Heart left ventricle (tissue), 16 donors: ENCODE results near the gene ZNF217. TPM values are rescaled to one million over a fixed set of nuclear protein-coding genes. Genes with fewer than 3 reads are reported as not detected.
"Not testable (repeated sequence)": the region's sequence is repeated elsewhere in the genome, so short reads cannot be mapped to it uniquely, and the experiment has no call there.

Source experiments
- ATAC-seq, 4 donors: fragments of 200-7000 bp; cut with Tn5 transposase; one replicate each; pipeline ENCODE4 v1.9.1; 2020 to 2022; ENCODE audit warnings: moderate library complexity in 4 of 4, mild to moderate bottlenecking in 3 of 4, moderate number of reproducible peaks in 1 of 4
- DNase-seq, 5 donors: peaks; one replicate each; pipeline ENCODE4 v3.0.0-alpha.2; 2020
- H3K27ac ChIP-seq, 12 donors: fragments of 200-600 bp; sonication (generic) in 4 of 12; one replicate each; pipeline versions ENCODE4 v1.5.0 to v1.8.0; 2016 to 2022; ENCODE audit warnings: mild to moderate bottlenecking in 2 of 12
- H3K27me3 ChIP-seq, 9 donors: fragments of 200-600 bp; sonication (generic) in 2 of 9; one replicate each; pipeline versions ENCODE4 v1.5.1 to v1.8.0; 2016 to 2022; ENCODE audit warnings: mild to moderate bottlenecking in 3 of 9
- H3K36me3 ChIP-seq, 9 donors: fragments of 200-600 bp; sonication (generic) in 2 of 9; one replicate each; pipeline versions ENCODE4 v1.5.0 to v1.8.0; 2018 to 2022; ENCODE audit warnings: mild to moderate bottlenecking in 2 of 9
- H3K4me1 ChIP-seq, 12 donors: fragments of 200-600 bp; sonication (generic) in 4 of 12; one replicate each; pipeline versions ENCODE4 v1.5.0 to v1.8.0; 2016 to 2022; ENCODE audit warnings: mild to moderate bottlenecking in 3 of 12
- H3K4me3 ChIP-seq, 12 donors: fragments of 200-600 bp; sonication (generic) in 4 of 12; one replicate each; pipeline versions ENCODE4 v1.5.0 to v1.8.0; 2017 to 2022; ENCODE audit warnings: mild to moderate bottlenecking in 9 of 12, moderate library complexity in 4 of 12
- H3K9me3 ChIP-seq, 12 donors: fragments of 200-600 bp; sonication (generic) in 4 of 12; one replicate each; pipeline versions ENCODE4 v1.5.0 to v1.8.0; 2016 to 2022; ENCODE audit warnings: mild to moderate bottlenecking in 1 of 12
- CTCF ChIP-seq, 12 donors: fragments of 200-600 bp; sonication (generic) in 4 of 12; IDR thresholded peaks; one replicate each; pipeline versions ENCODE4 v1.5.0 to v1.8.0; 2018 to 2022; ENCODE audit warnings: antibody characterized with exemption in 12 of 12, mild to moderate bottlenecking in 5 of 12
- POLR2A ChIP-seq, 2 donors: fragments of 450-650 bp; IDR thresholded peaks; one replicate each; pipeline ENCODE4 v1.6.1; 2017; ENCODE audit warnings: antibody characterized with exemption in 2 of 2, mild to moderate bottlenecking in 2 of 2, moderate library complexity in 2 of 2
- WGBS, 4 donors: extraction: QIAGEN DNeasy Blood & Tissue Kit in 2 of 4; methylation state at CpG; one replicate each; pipeline versions ENCODE4 v1.1.5 to v1.1.7; 2013 to 2018; 5-methylcytosine and 5-hydroxymethylcytosine counted together
- intact Hi-C, 10 donors: fragments of 100-400 bp; cut with DNase I; formaldehyde crosslinking; loops; one replicate each; pipeline versions ENCODE4 v1.11.1 to v1.14.2; 2022
- polyA plus RNA-seq, 2 donors: library from polyadenylated mRNA; stranded (reverse); fragments of 200-250 nt; gene quantifications; one replicate each; pipeline ENCODE4 v1.2.3, GENCODE V29; 2013
- total RNA-seq, 9 donors: library from RNA; depleted of rRNA in 2 of 9; stranded (reverse); fragments of >200 nt in 2 of 9; fragmentation: NEBNext Ultra II Directional in 3 of 9; extraction: Animal tissue kit (Norgen Biotek cat#: 25700) in 3 of 9; gene quantifications; one replicate each; pipeline versions ENCODE4 v1.1.0 to v1.2.4, GENCODE V29; 2016 to 2023
- donor health status: ischemic (EF 13 %, LVEDD 7.1; RV severe dilation, severe dysfunction).
- donor health status: healthy with polysubstance abuse.
- donor health status: DM: no; HTN: yes; CAD: no.
- donor health status: DM: no; HTN: no; CAD: no.
- donor health status: ischemic (EF 25% LVEDD 6.9; RV normal size, moderate dysfunction).
- donor health status: ischemic (EF 25% LVEDD 5.7; RV mildly dilated, moderate dysfunction).
- donor health status: healthy.
- donor health status: DM: yes; HTN: yes; CAD: no.
- donor health status: ischemic (EF 35%, LVEDD 5.7; RV mildly dilated, moderate dysfunction).
- donor health status: nonischemic (EF 11% LVEDD 7.7; RV severe dilation, severe dysfunction).
- donor health status: DM: yes; HTN: yes; CAD: no.
- donor health status: PGD.
- donor health status: ischemic (EF 29% LVEDD 5.4; RV normal size, mild dysfunction).
- donor health status: nonischemic (EF 23%, LVEDD 6.1; RV moderate dilation, normal function).

ZNF217 gene
- total and polyA plus RNA-seq, 11 donors: 3.7 to 24.1 (median 8.0) TPM

GRCh38 chr20:53555081-53555480 lies 38.6 kb downstream of the ZNF217 start:
- intact Hi-C loops: no loop called here
- Histone ChIP-seq H3K27me3 (no peaks in the 10 kb centered on the region), H3K9me3 (no peaks in the 10 kb centered on the region), H3K4me1 (no peaks in the 10 kb centered on the region), H3K4me3 (no peak overlapping the region), H3K36me3 (peaks cover 0 to 4% (median 0%) of the 10 kb centered on the region in 9 donors), H3K27ac (no peak overlapping the region)
- 82 to 91% (median 89%) methylated on average over 4 of the region's 4 CpGs for WGBS, 4 donors
- TF ChIP-seq CTCF (IDR thresholded peaks at IDR 0.05): no peak
- TF ChIP-seq POLR2A (IDR thresholded peaks at IDR 0.05): no peak
- DNase-seq (no peak), ATAC-seq (no peak)

GRCh38 chr20:53552572-53552893 lies 41.1 kb downstream of the ZNF217 start:
- H3K9me3 ChIP-seq, H3K4me1 ChIP-seq, H3K36me3 ChIP-seq, H3K27ac ChIP-seq, H3K4me3 ChIP-seq, ATAC-seq, H3K27me3 ChIP-seq, DNase-seq: not testable (repeated sequence)
- WGBS, 4 donors: 94 to 99% (median 96%) methylated on average over 6 of the region's 6 CpGs
- intact Hi-C loops: loop anchor here in 1 of 10 donors (5.0 kb wide), 1 partner anchor 1240 kb away; no protein-coding TSS in a partner anchor

GRCh38 chr20:53551719-53552571 lies 41.7 kb downstream of the ZNF217 start:
- H3K9me3 ChIP-seq, H3K4me3 ChIP-seq, H3K4me1 ChIP-seq, H3K36me3 ChIP-seq, ATAC-seq, H3K27ac ChIP-seq, H3K27me3 ChIP-seq, DNase-seq: not testable (repeated sequence)
- WGBS, 4 donors: 89 to 96% (median 91%) methylated on average over 12 of the region's 12 CpGs
- intact Hi-C loops: loop anchor here in 1 of 10 donors (5.0 kb wide), 1 partner anchor 1240 kb away; no protein-coding TSS in a partner anchor

GRCh38 chr20:53550280-53551187 lies 43.1 kb downstream of the ZNF217 start:
- 81 to 87% (median 84%) methylated on average over 11 of the region's 11 CpGs for WGBS, 4 donors
- Histone ChIP-seq H3K27me3 (no peaks in the 10 kb centered on the region), H3K4me1 (peaks cover 0 to 7% (median 0%) of the 10 kb centered on the region in 12 donors), H3K36me3 (no peaks in the 10 kb centered on the region), H3K9me3 (no peaks in the 10 kb centered on the region), H3K4me3 (no peak overlapping the region), H3K27ac (no peak overlapping the region)
- TF ChIP-seq POLR2A (IDR thresholded peaks at IDR 0.05): no peak
- no peak for TF ChIP-seq CTCF (IDR thresholded peaks at IDR 0.05)
- ATAC-seq (no peak), DNase-seq (no peak)
- intact Hi-C loops: loop anchor here in 1 of 10 donors (5.0 kb wide), 1 partner anchor 1238 kb away; no protein-coding TSS in a partner anchor
